Astrocyte (in vitro differentiated cells and primary cell): ENCODE results near the gene PNMA8A.

Source experiments
- EZH2 ChIP-seq: IDR thresholded peaks from 2 replicates; pipeline ENCODE4 v1.6.1; 2012; ENCODE audit warnings: mild to moderate bottlenecking, low read length, inconsistent platforms; ENCODE audit not compliant: insufficient read depth
- TF ChIP-seq, protein P1 (sequence below): IDR thresholded peaks from 2 replicates; pipeline ENCODE4 v1.5.1; 2011; ENCODE audit warnings: low read depth, mild to moderate bottlenecking, inconsistent platforms, low read length, moderate library complexity; ENCODE audit not compliant: insufficient read depth

DNA sequence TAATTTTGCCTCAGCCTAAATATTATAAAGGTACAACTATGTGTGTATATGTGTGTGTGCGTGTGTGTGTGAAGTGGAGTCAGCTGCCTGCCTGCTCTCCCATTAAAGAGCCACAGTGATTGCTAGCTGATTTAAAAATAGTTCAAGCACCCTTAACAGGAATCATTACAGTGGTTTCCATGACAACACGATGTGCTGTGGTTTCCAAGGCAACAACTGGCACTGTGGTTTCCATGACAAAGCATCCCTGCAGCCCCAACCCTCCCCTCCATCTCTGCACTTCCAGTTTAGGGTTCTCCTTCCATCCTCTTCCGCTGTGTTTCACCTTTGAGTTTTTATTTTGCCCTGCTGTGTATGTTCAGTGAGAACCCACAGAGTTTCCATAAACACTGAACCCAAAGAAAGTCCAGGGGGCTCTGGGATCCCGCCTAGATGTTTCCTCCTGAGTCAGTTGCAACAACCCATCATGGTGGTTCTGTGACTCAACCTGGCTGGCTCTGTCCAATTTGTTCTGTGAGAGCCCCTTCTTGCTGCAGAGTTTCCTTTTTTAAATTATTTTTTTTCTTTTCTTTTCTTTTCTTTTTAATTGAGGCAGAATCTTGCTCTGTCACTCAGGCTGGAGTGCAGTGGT, 7.1 kb upstream of the PNMA8A start:
- TF ChIP-seq, protein P1, sequence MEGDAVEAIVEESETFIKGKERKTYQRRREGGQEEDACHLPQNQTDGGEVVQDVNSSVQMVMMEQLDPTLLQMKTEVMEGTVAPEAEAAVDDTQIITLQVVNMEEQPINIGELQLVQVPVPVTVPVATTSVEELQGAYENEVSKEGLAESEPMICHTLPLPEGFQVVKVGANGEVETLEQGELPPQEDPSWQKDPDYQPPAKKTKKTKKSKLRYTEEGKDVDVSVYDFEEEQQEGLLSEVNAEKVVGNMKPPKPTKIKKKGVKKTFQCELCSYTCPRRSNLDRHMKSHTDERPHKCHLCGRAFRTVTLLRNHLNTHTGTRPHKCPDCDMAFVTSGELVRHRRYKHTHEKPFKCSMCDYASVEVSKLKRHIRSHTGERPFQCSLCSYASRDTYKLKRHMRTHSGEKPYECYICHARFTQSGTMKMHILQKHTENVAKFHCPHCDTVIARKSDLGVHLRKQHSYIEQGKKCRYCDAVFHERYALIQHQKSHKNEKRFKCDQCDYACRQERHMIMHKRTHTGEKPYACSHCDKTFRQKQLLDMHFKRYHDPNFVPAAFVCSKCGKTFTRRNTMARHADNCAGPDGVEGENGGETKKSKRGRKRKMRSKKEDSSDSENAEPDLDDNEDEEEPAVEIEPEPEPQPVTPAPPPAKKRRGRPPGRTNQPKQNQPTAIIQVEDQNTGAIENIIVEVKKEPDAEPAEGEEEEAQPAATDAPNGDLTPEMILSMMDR, result no peak
- no peak for TF ChIP-seq EZH2
